Tibial nerve (tissue), 3 donors: ENCODE measurements around the gene SLTM.

ENCODE experiments used
- CTCF ChIP-seq, 5 experiments: fragments of 200-600 bp in 3 of 5; fragments of 450-650 bp in 2 of 5; sonication (generic) in 3 of 5; IDR thresholded peaks; one replicate each; pipeline ENCODE4 v1.5.1; 2016 to 2019; ENCODE audit warnings: antibody characterized with exemption in 5 of 5, mild to moderate bottlenecking in 3 of 5, moderate library complexity in 2 of 5
- POLR2A ChIP-seq, 2 donors: fragments of 450-650 bp; IDR thresholded peaks; one replicate each; pipeline ENCODE4 v1.6.1; 2017; ENCODE audit warnings: antibody characterized with exemption in 2 of 2, mild to moderate bottlenecking in 2 of 2, moderate library complexity in 2 of 2

GRCh38 chr15:58875343-58875742 is 58.1 kb downstream of the SLTM start:
- TF ChIP-seq CTCF (IDR thresholded peaks at IDR 0.05): no peak
- TF ChIP-seq POLR2A (IDR thresholded peaks at IDR 0.05): no peak
